Left ventricle myocardium inferior (tissue), 1 donor: ENCODE measurements around the gene MARCKS. TPM values are rescaled to one million over a fixed set of nuclear protein-coding genes. Genes with fewer than 3 reads are reported as not detected.

Source experiments
- DNase-seq: peaks from one replicate; pipeline ENCODE4 v3.0.0-alpha.2; 2020
- H3K27ac ChIP-seq: fragments of 200-600 bp; replicated peaks from 2 replicates; pipeline ENCODE4 v1.8.0; 2021
- H3K27me3 ChIP-seq: fragments of 200-600 bp; 2 replicates; pipeline ENCODE4 v1.8.0; 2021; ENCODE audit warnings: low read depth
- H3K36me3 ChIP-seq: fragments of 200-600 bp; 2 replicates; pipeline ENCODE4 v1.8.0; 2021
- H3K4me1 ChIP-seq: fragments of 200-600 bp; 2 replicates; pipeline ENCODE4 v1.8.0; 2021
- H3K4me3 ChIP-seq: fragments of 200-600 bp; 2 replicates; pipeline ENCODE4 v1.8.0; 2021; ENCODE audit warnings: mild to moderate bottlenecking, moderate library complexity
- H3K9me3 ChIP-seq: fragments of 200-600 bp; replicated peaks from 2 replicates; pipeline ENCODE4 v1.8.0; 2021
- CTCF ChIP-seq: fragments of 200-600 bp; IDR thresholded peaks from 2 replicates; pipeline ENCODE4 v1.8.0; 2021; ENCODE audit warnings: antibody characterized with exemption, mild to moderate bottlenecking, borderline replicate concordance
- intact Hi-C: fragments of 100-400 bp; cut with micrococcal nuclease; formaldehyde crosslinking; loops from one replicate; pipeline ENCODE4 v1.11.0; 2022
- total RNA-seq: library from RNA; stranded (reverse); fragmentation: NEBNext Ultra II Directional; extraction: Animal tissue kit (Norgen Biotek cat#: 25700); gene quantifications from one replicate; pipeline ENCODE4 v1.2.1, GENCODE V29; 2021
- donor health status: DM: no; HTN: yes; CAD: no; lungs with severe emphysema.

MARCKS gene
- total RNA-seq, 1 donor from 2014 or later = 21.0 TPM

- H3K36me3 ChIP-seq = no peaks in the 10 kb centered on the region
- no peak overlapping the region for H3K27ac ChIP-seq
- no peak for TF ChIP-seq CTCF
- no peak for DNase-seq
- intact Hi-C loops = no loop called here
- H3K27me3 ChIP-seq = no peaks in the 10 kb centered on the region
- no peaks in the 10 kb centered on the region for H3K9me3 ChIP-seq
- peaks cover 10% of the 10 kb centered on the region for H3K4me1 ChIP-seq
- H3K4me3 ChIP-seq = no peak overlapping the region
Measured at GRCh38 chr6:113884011-113884410, 26.9 kb downstream of the MARCKS start.

GRCh38 chr6:113886512-113886911 lies 29.4 kb downstream of the MARCKS start:
- Histone ChIP-seq H3K9me3 (peaks cover 1% of the 10 kb centered on the region), H3K4me1 (no peaks in the 10 kb centered on the region), H3K36me3 (no peaks in the 10 kb centered on the region), H3K4me3 (no peak overlapping the region), H3K27me3 (no peaks in the 10 kb centered on the region), H3K27ac (no peak overlapping the region)
- DNase-seq = no peak
- intact Hi-C loops = no loop called here
- TF ChIP-seq CTCF = no peak

GRCh38 chr6:113888493-113888892 lies 31.3 kb downstream of the MARCKS start:
- Histone ChIP-seq H3K27me3 (no peaks in the 10 kb centered on the region), H3K9me3 (peaks cover 14% of the 10 kb centered on the region), H3K4me3 (no peak overlapping the region), H3K27ac (no peak overlapping the region), H3K36me3 (no peaks in the 10 kb centered on the region), H3K4me1 (no peaks in the 10 kb centered on the region)
- TF ChIP-seq CTCF = no peak
- intact Hi-C loops = no loop called here
- no peak for DNase-seq

- peaks cover 14% of the 10 kb centered on the region for H3K9me3 ChIP-seq
- no peaks in the 10 kb centered on the region for H3K36me3 ChIP-seq
- TF ChIP-seq CTCF = no peak
- H3K4me3 ChIP-seq = no peak overlapping the region
- DNase-seq = no peak
- H3K27ac ChIP-seq = no peak overlapping the region
- H3K4me1 ChIP-seq = no peaks in the 10 kb centered on the region
- no peaks in the 10 kb centered on the region for H3K27me3 ChIP-seq
- intact Hi-C loops = no loop called here
Measured at GRCh38 chr6:113888956-113889630, 31.9 kb downstream of the MARCKS start.

GRCh38 chr6:113893451-113893850 lies 36.3 kb downstream of the MARCKS start:
- Histone ChIP-seq H3K9me3 (peaks cover 14% of the 10 kb centered on the region), H3K27ac (no peak overlapping the region), H3K4me3 (no peak overlapping the region), H3K27me3 (no peaks in the 10 kb centered on the region), H3K4me1 (no peaks in the 10 kb centered on the region), H3K36me3 (no peaks in the 10 kb centered on the region)
- TF ChIP-seq CTCF = no peak
- intact Hi-C loops = no loop called here
- DNase-seq = no peak
